ENCODE data around the gene GSS.

The GSS gene

GRCh38 chr20:34993941-34994508 lies 38.4 kb upstream of the GSS start:
- no peak for DNase-seq (ENCODE audit: low read depth)

GRCh38 chr20:34992751-34993417 lies 37.3 kb upstream of the GSS start:
- DNase-seq (ENCODE audit: low read depth) = no peak

DNA sequence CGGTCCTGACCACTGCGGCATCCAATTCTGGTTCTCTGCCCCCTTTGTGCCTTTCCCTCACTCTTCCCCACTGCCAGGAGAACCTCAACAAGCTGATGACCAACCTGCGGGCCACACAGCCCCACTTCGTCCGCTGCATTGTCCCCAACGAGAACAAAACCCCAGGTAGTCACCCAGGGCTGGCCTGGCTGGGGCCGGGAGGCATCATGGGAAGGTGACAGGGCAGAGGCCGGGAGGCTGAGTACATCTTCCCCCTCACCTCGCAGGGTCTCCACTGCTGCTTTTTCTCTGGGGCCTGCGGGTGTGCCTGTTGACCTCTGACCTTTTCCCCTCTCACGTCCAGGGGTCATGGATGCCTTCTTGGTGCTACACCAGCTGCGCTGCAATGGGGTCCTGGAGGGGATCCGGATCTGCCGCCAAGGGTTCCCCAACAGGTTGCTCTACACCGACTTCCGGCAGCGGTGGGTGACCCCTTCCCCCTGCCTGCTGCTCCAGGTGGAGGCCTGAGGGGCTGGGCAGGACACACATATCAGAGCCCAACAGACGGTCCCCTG lies 35.1 kb upstream of the GSS start:
- no peak for DNase-seq (ENCODE audit: low read depth)

GRCh38 chr20:34990231-34990630 lies 34.6 kb upstream of the GSS start:
- DNase-seq (ENCODE audit: low read depth) = no peak

DNA sequence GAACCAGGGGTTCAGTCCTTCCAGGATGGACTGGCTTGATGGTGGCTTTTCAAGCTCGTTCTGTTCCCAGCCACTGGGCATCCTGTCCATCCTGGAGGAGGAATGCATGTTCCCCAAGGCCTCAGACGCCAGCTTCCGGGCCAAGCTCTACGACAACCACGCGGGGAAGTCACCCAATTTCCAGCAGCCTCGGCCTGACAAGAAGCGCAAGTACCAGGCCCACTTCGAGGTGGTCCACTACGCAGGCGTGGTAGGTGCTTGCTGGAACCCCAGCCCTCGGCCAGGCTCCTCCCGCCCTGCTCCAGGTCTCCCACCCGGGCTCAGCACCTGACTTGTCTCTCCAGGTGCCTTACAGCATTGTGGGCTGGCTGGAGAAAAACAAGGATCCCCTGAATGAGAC lies 34.1 kb upstream of the GSS start:
- no peak for DNase-seq (ENCODE audit: low read depth)

DNA sequence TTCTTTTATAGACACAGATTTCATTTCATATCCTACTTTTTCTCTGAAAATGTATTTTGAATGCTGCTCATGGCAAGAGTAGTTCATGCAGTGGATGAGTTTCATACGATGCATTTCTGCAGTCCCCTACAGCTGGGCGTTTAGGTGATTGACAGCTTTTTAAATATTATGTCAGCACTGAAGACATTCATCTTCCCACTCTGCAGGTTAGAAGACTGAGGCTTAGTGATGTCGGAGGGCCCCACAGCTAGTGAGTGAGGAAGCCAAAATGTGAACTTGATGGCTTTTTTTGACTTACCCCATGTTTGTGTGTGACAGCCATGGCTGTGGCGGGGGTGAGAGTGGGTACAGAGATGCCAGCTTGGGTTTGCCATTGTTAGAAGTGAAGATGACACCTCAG lies 33.5 kb upstream of the GSS start:
- DNase-seq (ENCODE audit: low read depth) = no peak

GRCh38 chr20:34988191-34988540 lies 32.6 kb upstream of the GSS start:
- DNase-seq (ENCODE audit: low read depth) = no peak

GRCh38 chr20:34987288-34988190 lies 31.9 kb upstream of the GSS start:
- no peak for DNase-seq (ENCODE audit: low read depth)

DNA sequence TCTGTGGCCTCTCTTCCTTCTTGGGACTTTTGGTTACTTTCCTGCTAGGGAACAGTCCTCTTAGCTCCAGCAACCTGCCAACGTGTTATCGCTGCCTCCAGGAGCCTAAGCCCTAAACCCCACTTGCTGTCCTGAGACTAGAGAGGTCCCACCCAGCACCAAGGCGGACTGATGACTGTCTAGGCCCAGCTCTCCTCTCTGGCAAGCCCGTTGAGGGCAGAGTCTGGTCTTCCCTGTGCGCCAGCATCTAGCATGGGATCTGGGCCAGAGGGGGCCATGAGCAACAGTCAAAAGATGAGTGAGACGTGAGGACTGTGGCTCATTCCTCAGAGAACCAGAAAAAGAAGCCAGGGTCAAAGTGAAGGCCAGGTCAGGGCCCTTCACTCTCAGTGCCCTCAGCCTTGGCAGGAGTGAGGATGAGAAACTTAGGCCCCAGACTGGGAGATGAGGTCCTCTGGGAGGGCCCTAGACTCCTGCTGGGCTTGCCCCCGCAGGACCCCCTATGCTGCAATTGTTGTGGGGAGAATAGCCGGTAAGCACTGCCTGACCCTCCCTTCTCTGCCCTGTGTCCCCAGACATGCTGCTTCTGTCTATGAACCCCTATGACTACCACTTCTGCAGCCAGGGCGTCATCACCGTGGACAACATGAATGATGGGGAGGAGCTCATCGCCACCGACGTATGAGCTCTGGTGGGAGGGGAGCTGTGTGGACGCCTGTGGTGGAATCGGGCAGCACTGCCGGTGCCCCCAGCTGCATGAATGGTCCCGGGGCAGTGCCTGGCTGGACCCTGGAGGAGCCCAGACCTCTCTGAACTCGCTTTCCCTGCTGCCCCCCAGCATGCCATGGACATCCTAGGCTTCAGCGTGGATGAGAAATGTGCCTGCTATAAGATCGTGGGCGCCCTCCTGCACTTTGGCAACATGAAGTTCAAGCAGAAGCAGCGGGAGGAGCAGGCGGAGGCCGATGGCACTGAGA lies 31.0 kb upstream of the GSS start:
- no peak for DNase-seq (ENCODE audit: low read depth)

DNA sequence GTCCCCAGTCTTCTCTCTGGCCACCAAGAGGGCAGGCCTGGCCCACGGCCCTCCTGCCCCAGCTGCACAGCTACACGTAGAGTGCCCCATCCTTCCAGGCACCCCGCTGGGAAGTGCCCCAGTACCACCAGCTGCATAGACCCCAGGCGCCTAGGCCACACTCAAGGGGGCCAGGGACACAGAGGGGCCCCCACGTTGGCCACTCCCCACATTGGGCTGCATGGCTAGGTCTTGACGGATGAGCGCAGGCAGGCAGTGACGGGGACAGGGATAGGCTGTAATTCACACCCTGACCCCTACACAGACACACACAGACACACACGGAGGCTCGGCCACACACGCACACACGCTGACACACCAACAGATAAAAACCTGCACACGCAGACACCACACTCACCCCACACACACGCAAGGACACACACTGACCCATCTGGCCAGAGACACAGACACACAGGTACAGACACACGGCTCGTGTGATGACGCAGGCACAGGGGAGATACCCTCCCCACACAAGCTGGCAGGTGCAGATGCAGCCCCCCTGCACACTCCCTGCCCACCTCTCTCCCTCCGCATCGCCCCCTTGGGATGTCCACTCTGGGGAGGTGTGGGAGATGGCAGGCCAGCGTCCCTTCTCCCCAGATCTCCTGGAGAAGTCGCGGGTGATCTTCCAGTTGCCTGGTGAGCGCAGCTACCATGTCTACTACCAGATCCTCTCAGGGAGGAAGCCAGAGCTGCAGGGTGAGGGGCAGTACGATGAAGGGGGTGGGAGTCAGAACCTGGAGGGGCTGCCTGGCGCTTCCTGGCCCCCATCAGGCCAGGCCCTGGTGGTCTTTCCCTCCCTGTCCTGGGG lies 30.1 kb upstream of the GSS start:
- no peak for DNase-seq (ENCODE audit: low read depth)

DNA sequence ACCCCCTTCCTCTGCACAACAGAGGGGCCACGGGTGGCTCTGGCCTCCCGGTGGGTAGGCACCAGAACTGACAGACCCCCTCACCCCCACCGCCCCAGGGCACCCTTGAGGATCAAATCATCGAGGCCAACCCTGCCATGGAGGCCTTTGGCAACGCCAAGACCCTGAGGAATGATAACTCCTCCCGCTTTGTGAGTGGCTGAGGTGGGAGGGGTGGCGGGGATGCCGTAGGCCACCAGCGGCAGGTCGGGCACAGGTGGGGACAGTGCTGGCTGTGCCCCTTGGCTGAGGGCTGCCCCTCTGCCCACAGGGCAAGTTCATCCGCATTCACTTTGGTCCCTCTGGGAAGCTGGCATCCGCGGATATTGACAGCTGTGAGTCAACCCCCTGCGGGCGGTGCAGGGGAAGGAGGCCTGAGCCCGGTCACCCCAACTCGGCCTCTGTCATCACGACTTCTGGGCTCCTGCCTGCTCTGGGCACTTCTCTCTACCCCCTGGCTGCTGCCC lies 29.2 kb upstream of the GSS start:
- no peak for DNase-seq (ENCODE audit: low read depth)

DNA sequence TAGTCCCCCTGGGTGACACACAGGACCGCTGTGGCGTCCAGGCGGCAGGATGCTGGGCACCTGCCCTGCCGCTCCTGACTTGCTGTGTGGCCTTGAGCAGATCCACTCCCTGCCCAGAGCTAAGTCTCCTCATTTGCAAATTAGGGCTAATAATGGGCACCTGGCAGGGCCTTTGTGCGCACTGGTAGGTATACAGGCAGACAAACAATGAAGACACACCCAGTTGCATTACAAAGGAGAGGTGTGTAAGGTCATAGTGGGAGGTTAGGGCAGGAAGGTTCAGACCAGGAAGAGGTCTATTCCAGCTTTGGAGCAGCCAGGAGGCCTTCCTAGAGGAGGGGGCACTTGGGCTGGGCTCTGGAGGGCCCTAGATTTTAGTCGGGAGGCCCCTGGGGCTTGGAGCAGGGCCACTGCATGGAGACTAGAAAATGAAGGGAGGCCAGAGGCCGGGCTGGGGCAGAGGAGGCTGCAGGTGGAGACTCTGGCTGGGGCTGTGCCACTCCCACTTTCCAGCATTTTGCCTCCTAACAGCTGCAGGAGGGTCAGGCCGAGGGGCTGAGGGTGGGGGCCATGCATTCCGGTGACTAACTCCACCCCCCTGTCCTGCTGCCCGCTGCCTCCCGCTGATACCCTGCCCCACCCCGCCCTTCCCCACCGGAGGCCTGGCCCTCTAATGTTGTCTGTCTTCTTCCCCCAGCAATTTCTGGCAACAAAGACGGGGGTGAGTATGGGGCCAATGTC lies 28.6 kb upstream of the GSS start:
- no peak for DNase-seq (ENCODE audit: low read depth)

- no peak for DNase-seq (ENCODE audit: low read depth)
Observed at GRCh38 chr20:34983089-34983820, 27.6 kb upstream of the GSS start.

DNA sequence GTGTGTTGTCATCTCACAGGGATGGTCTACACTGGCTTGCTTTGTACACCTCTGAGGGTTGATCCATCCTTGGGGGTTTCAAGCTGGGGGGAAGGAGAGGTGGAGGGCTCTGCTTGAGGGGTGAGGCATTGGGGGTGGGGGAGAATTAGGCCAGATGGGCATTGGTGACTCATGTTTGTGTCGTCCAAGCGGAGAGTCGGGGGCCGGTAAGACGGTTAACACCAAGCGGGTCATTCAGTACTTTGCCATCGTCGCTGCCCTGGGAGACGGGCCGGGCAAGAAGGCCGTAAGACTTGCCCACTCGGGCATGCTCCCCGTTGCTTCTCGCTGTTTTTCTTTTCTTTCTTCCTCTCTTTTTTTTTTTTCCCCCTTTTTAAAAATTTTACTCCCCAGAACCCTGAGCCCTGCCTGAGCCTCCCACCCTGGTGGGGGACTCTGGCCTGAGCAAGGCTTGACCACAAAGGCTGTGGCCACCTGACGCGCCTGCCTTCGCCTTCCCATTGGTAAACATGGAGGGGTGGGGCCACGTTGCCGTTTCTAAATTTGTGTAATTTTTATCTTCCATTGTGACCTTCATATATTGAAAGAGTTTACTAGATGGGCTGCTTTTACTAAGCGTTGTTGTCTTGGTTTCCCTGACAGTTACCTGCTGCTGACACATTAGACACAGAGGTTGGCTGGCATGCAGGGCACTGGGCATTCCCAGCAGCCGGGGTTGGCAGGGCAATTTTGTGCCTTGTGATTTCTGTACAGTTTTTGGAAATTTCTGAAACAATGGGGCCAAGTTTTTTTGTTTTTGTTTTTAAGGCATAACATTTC lies 26.9 kb upstream of the GSS start:
- no peak for DNase-seq (ENCODE audit: low read depth)

GRCh38 chr20:34980543-34981233 lies 25.1 kb upstream of the GSS start:
- no peak for DNase-seq (ENCODE audit: low read depth)

- no peak for DNase-seq (ENCODE audit: low read depth)
Observed at GRCh38 chr20:34979366-34980153, 24.0 kb upstream of the GSS start.

Measured in stimulated activated CD8-positive, alpha-beta memory T cell treated with anti-CD3 and anti-CD28 coated beads, Interleukin-12 subunit alpha, Interleukin-12 subunit beta, amount 100 ng/mL, for 1 hour (primary cell).